Psoas muscle (tissue), 8 donors: ENCODE data around the gene ATP5F1B. TPM values are rescaled to one million over a fixed set of nuclear protein-coding genes. Genes with fewer than 3 reads are reported as not detected.

Source experiments
- ATAC-seq, 4 donors: fragments of 200-7000 bp; cut with Tn5 transposase; one replicate each; pipeline ENCODE4 v1.9.1; 2020; ENCODE audit warnings: moderate library complexity in 3 of 4, mild to moderate bottlenecking in 2 of 4
- DNase-seq, 2 donors: peaks; one replicate each; pipeline ENCODE4 v3.0.0-alpha.2; 2020
- H3K27ac ChIP-seq: fragments of 200-600 bp; one replicate; pipeline ENCODE4 v1.8.0; 2022
- H3K27me3 ChIP-seq, 3 donors: fragments of 200-600 bp in 1 of 3; one replicate each; pipeline versions ENCODE4 v1.6.1 to v1.8.0; 2013 to 2022; ENCODE audit warnings: low read length in 2 of 3, mild to moderate bottlenecking in 2 of 3, moderate library complexity in 1 of 3; ENCODE audit not compliant: insufficient read depth in 3 of 3
- H3K36me3 ChIP-seq, 2 donors: fragments of 200-600 bp in 1 of 2; one replicate each; pipeline versions ENCODE4 v1.6.1 to v1.8.0; 2013 to 2022; ENCODE audit warnings: low read depth in 1 of 2, mild to moderate bottlenecking in 1 of 2, moderate library complexity in 1 of 2; ENCODE audit not compliant: insufficient read depth in 1 of 2
- H3K4me1 ChIP-seq: fragments of 200-600 bp; one replicate; pipeline ENCODE4 v1.8.0; 2022
- H3K4me3 ChIP-seq: fragments of 200-600 bp; one replicate; pipeline ENCODE4 v1.8.0; 2022; ENCODE audit warnings: mild to moderate bottlenecking
- H3K9me3 ChIP-seq: fragments of 200-600 bp; one replicate; pipeline ENCODE4 v1.8.0; 2022
- WGBS, 3 donors: extraction: QIAGEN DNeasy Blood & Tissue Kit; methylation state at CpG; one replicate each; pipeline versions ENCODE4 v1.1.6 to v1.1.7; 2013; 5-methylcytosine and 5-hydroxymethylcytosine counted together
- intact Hi-C, 2 donors: fragments of 100-400 bp; cut with DNase I; formaldehyde crosslinking; loops; one replicate each; pipeline versions ENCODE4 v1.11.0 to v1.14.2; 2022
- polyA plus RNA-seq, 3 donors: library from polyadenylated mRNA; stranded (reverse); fragments of 200-250 nt; gene quantifications; one replicate each; pipeline ENCODE4 v1.2.3, GENCODE V29; 2013
- total RNA-seq, 4 donors: library from RNA; stranded (reverse); fragmentation: NEBNext Ultra II Directional in 2 of 4; extraction: Animal tissue kit (Norgen Biotek cat#: 25700) in 2 of 4; gene quantifications; one replicate each; pipeline versions ENCODE4 v1.2.1 to v1.2.4, GENCODE V29; 2021 to 2023
- TF ChIP-seq, protein P1 (sequence below): fragments of 200-600 bp; IDR thresholded peaks from one replicate; pipeline ENCODE4 v1.8.0; 2022; ENCODE audit warnings: antibody characterized with exemption
- donor health status: healthy with polysubstance abuse.
- donor health status: DM: no; HTN: no; CAD: no; lungs with moderate emphysema.
- donor health status: Bipolar disorder and iron deficiency.
- donor health status: healthy.
- donor health status: DM: yes; HTN: yes; CAD: no.
- donor health status: DM: no; HTN: no; CAD: no.
- donor health status: DM: no; HTN: no; CAD: no.
- donor health status: DM: yes; HTN: yes; CAD: no.

Gene ATP5F1B
- total and polyA plus RNA-seq, 7 donors = 1,044 to 2,759 (median 1,450) TPM

DNA sequence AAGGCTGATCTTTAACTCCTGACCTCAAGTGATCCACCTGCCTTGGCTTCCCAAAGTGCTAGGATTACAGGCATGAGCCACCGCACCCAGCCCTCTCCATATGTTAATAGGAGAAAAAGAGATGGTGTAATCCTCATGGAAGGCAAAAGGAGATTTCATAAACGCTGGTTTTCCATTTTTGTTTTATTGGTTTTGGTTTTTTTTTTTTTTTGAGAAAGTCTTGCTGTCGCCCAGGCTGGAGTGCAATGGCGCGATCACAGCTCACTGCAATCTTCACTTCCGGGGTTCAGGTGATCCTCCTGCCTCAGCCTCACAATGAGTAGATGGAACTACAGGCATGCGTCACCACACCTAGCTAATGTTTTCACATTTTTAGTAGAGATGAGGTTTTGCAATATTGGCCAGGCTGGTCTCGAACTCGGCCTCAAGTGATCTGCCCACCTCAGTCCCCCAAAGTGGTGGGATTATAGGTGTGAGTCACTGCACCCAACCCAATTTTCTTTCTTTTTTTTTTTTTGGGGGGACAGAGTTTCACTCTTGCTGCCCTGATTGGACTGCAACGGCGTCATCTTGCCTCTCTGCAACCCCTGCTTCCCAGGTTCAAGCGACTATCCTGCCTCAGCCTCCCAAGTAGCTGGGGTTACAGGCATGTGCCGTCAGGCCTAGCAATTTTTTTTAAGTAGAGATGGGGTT, 34.2 kb upstream of the ATP5F1B start:
- Histone ChIP-seq H3K9me3 (no peaks in the 10 kb centered on the region), H3K4me1 (peaks cover 80% of the 10 kb centered on the region), H3K36me3 (peaks cover 3 to 22% of the 10 kb centered on the region in 2 donors), H3K27ac (peak overlapping the region; percentile 56), H3K27me3 (no peaks in the 10 kb centered on the region), H3K4me3 (no peak overlapping the region)
- 83 to 90% (median 87%) methylated on average over 13 of the region's 13 CpGs for WGBS, 3 donors
- TF ChIP-seq, protein P1, sequence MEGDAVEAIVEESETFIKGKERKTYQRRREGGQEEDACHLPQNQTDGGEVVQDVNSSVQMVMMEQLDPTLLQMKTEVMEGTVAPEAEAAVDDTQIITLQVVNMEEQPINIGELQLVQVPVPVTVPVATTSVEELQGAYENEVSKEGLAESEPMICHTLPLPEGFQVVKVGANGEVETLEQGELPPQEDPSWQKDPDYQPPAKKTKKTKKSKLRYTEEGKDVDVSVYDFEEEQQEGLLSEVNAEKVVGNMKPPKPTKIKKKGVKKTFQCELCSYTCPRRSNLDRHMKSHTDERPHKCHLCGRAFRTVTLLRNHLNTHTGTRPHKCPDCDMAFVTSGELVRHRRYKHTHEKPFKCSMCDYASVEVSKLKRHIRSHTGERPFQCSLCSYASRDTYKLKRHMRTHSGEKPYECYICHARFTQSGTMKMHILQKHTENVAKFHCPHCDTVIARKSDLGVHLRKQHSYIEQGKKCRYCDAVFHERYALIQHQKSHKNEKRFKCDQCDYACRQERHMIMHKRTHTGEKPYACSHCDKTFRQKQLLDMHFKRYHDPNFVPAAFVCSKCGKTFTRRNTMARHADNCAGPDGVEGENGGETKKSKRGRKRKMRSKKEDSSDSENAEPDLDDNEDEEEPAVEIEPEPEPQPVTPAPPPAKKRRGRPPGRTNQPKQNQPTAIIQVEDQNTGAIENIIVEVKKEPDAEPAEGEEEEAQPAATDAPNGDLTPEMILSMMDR = no peak
- intact Hi-C loops = loop anchor here in 1 of 2 donors (5.0 kb wide), 1 partner anchor 33 kb away; the partner anchor contains the start of gene ATP5F1B
- DNase-seq (no peak), ATAC-seq (peak in 2 of 4 donors; percentile 24 to 29)

DNA sequence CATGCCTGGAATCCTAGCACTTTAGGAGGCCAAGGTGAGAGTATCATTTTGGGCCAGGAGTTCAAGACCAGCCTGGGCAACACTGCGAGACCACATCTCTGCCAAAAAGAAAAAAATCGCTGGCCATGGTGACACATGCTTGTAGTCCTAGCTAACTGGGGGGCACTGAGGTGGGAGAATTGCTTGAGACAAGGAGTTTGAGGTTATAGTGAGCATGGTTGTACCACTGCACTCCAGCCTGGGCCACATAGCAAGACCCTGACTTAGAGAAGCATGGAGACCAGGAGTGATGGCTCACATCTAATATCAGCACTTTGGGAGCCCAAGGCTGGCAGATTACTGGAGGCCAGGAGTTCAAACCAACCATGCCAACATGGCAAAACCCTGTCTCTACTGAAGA, 33.1 kb upstream of the ATP5F1B start:
- ATAC-seq (no peak), DNase-seq (no peak)
- peak overlapping the region; percentile 56 for H3K27ac ChIP-seq
- peaks cover 69% of the 10 kb centered on the region for H3K4me1 ChIP-seq
- no peak overlapping the region for H3K4me3 ChIP-seq
- peaks cover 3 to 23% of the 10 kb centered on the region in 2 donors for H3K36me3 ChIP-seq
- WGBS, 3 donors = 77 to 85% (median 82%) methylated on average over 2 of the region's 2 CpGs
- TF ChIP-seq, protein P1 = no peak
- intact Hi-C loops = no loop called here
- no peaks in the 10 kb centered on the region for H3K27me3 ChIP-seq
- H3K9me3 ChIP-seq = no peaks in the 10 kb centered on the region

DNA sequence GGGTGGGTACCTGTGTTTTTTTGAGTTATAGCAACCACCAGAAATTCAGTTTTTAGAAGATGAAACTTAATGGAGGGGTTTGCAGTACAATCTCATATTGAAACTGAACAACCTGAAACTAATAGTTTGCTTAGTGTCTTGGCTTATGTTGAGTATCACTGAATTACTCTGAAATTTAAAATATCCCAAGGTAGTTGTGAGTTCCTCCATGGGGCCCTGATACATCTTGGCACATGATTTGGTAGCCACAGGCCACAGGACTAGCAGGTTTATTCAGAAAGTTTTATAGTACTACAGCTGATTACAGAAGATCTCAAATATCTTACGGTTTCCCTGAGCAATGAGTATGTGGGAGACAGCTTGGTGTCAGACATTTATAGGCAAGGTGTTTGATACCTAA, 31.9 kb upstream of the ATP5F1B start:
- TF ChIP-seq, protein P1 = no peak
- peaks cover 63% of the 10 kb centered on the region for H3K4me1 ChIP-seq
- peaks cover 3 to 30% of the 10 kb centered on the region in 2 donors for H3K36me3 ChIP-seq
- DNase-seq (no peak), ATAC-seq (no peak)
- H3K4me3 ChIP-seq = no peak overlapping the region
- intact Hi-C loops = no loop called here
- 30 to 70% (median 49%) methylated on average over 1 of the region's 1 CpG for WGBS, 3 donors
- H3K27me3 ChIP-seq = no peaks in the 10 kb centered on the region
- no peaks in the 10 kb centered on the region for H3K9me3 ChIP-seq
- peak overlapping the region; percentile 50 for H3K27ac ChIP-seq

DNA sequence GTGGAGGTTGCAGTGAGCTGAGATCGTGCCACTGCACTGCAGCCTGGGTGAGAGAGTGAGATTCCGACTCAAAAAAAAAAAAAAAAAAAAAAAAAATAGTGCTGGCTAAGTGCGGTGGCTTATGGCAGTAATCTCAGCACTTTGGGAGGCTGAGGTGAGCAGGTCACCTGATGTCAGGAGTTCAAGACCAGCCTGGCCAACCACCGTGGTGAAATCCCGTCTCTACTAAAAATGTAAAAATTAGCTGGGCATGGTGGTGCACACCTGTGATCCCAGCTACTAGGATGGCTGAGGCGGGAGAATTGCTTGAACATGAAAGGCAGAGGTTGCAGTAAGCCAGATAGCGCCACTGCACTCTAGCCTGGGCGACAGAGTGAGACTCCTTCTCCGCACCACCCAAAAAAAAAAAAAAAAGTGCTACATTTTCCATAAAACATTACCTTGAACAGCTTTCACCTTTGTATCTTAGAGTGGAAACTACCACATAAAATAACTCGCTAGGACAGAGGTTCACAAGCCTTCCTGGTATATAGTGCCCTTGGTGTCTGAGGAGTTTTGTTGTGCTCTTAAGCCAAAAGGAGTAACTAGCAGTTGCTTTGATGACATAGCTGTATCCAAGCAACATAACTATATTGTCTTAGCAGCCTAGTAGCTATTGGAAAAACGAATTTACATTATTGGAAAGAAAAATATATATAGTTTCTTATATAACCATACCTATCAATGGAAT, 31.2 kb upstream of the ATP5F1B start:
- peak overlapping the region; percentile 50 for H3K27ac ChIP-seq
- 71 to 88% (median 77%) methylated on average over 10 to 11 of the region's 11 CpGs for WGBS, 3 donors
- peaks cover 60% of the 10 kb centered on the region for H3K4me1 ChIP-seq

More for the DNA sequence above, 31.2 kb upstream of the ATP5F1B start:
- TF ChIP-seq, protein P1 = no peak
- DNase-seq (no peak), ATAC-seq (no peak)
- intact Hi-C loops = no loop called here
- Histone ChIP-seq H3K36me3 (peaks cover 3 to 37% of the 10 kb centered on the region in 2 donors), H3K27me3 (no peaks in the 10 kb centered on the region), H3K9me3 (no peaks in the 10 kb centered on the region), H3K4me3 (no peak overlapping the region)
